Measurements from ENCODE around the gene ELAVL3. TPM values are rescaled to one million over a fixed set of nuclear protein-coding genes. Genes with fewer than 3 reads are reported as not detected.
"Not testable (repeated sequence)": the region's sequence is repeated elsewhere in the genome, so short reads cannot be mapped to it uniquely, and the experiment has no call there.

Gene ELAVL3
- polyA plus RNA-seq, 1 donor from 2014 or later = 38.7 TPM

DNA sequence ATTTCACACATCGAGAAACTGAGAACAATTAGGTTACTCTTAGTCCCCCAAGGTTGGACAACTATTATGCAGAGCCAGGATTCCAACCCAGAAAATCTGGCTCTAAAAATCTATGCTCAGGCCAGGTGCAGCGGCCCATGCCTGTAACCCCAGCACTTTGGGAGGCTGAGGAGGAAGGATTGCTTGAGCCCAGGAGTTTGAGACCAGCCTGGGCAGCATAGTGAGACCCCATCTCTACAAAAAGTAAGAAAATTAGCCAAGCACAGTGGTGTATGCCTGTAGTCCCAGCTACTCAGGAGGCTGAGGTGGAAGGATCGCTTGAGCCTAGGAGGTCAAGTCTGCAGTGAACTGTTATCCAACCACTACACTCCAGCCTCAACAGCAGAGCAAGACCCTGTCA lies 47.3 kb downstream of the ELAVL3 start:
- H4K20me1 ChIP-seq (ENCODE audit: insufficient read depth); H3K4me3 ChIP-seq (ENCODE audit: low read length); H3K27ac ChIP-seq (ENCODE audit: low read length); H3F3A ChIP-seq (ENCODE audit: insufficient read depth, low read length, poor library complexity, severe bottlenecking); H3K9me3 ChIP-seq (ENCODE audit: low read length); H3K4me2 ChIP-seq (ENCODE audit: low read length); H3K27me3 ChIP-seq (ENCODE audit: insufficient read depth, low read depth, low read length); H2AFZ ChIP-seq (ENCODE audit: low read depth, low read length); H3K9me2 ChIP-seq (ENCODE audit: insufficient read depth, low read length); H3K36me3 ChIP-seq (ENCODE audit: insufficient read depth, low read length); H3K9ac ChIP-seq (ENCODE audit: low read length): not testable (repeated sequence)
- peaks cover 15% of the 10 kb centered on the region for H3K79me2 ChIP-seq (replicated peaks; ENCODE audit: insufficient read depth, low read length)

DNA sequence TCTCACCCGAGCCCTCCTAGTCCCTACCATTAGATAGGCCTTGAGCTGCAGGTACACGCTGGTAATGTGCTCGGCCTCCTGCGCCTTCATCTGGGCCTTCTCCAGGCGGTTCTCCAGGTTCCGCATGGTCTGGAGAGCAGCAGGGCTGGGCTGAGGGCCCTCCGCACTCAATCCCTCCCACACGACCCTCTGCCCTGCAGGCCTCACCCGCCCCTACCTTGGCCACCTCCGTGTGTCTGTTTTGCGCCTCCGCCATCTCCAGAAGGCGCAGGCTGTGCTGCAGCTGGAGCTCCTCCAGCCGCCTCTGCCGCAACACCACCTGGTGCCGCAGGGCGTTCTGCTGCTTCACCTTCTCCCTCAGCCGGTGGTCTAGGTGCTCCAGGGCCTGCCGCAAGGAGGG lies 54.2 kb downstream of the ELAVL3 start:
- Histone ChIP-seq H3K9me2 (ENCODE audit: insufficient read depth, low read length) (no peaks in the 10 kb centered on the region), H3K9ac (ENCODE audit: low read length) (no peak overlapping the region), H3K36me3 (ENCODE audit: insufficient read depth, low read length) (no peaks in the 10 kb centered on the region), H2AFZ (ENCODE audit: low read depth, low read length) (no peak overlapping the region), H3K4me2 (ENCODE audit: low read length) (no peak overlapping the region), H3K27ac (ENCODE audit: low read length) (no peak overlapping the region), H3K27me3 (ENCODE audit: insufficient read depth, low read depth, low read length) (peaks cover 24% of the 10 kb centered on the region), H3F3A (ENCODE audit: insufficient read depth, low read length, poor library complexity, severe bottlenecking) (no peaks in the 10 kb centered on the region), H3K9me3 (ENCODE audit: low read length) (peaks cover 11% of the 10 kb centered on the region), H3K79me2 (replicated peaks; ENCODE audit: insufficient read depth, low read length) (no peaks in the 10 kb centered on the region), H4K20me1 (ENCODE audit: insufficient read depth) (no peaks in the 10 kb centered on the region), H3K4me3 (ENCODE audit: low read length) (no peak overlapping the region)
- TF ChIP-seq, protein P1, sequence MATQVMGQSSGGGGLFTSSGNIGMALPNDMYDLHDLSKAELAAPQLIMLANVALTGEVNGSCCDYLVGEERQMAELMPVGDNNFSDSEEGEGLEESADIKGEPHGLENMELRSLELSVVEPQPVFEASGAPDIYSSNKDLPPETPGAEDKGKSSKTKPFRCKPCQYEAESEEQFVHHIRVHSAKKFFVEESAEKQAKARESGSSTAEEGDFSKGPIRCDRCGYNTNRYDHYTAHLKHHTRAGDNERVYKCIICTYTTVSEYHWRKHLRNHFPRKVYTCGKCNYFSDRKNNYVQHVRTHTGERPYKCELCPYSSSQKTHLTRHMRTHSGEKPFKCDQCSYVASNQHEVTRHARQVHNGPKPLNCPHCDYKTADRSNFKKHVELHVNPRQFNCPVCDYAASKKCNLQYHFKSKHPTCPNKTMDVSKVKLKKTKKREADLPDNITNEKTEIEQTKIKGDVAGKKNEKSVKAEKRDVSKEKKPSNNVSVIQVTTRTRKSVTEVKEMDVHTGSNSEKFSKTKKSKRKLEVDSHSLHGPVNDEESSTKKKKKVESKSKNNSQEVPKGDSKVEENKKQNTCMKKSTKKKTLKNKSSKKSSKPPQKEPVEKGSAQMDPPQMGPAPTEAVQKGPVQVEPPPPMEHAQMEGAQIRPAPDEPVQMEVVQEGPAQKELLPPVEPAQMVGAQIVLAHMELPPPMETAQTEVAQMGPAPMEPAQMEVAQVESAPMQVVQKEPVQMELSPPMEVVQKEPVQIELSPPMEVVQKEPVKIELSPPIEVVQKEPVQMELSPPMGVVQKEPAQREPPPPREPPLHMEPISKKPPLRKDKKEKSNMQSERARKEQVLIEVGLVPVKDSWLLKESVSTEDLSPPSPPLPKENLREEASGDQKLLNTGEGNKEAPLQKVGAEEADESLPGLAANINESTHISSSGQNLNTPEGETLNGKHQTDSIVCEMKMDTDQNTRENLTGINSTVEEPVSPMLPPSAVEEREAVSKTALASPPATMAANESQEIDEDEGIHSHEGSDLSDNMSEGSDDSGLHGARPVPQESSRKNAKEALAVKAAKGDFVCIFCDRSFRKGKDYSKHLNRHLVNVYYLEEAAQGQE (IDR thresholded peaks at IDR 0.05; ENCODE audit: borderline replicate concordance) = no peak
- TF ChIP-seq, protein P2, sequence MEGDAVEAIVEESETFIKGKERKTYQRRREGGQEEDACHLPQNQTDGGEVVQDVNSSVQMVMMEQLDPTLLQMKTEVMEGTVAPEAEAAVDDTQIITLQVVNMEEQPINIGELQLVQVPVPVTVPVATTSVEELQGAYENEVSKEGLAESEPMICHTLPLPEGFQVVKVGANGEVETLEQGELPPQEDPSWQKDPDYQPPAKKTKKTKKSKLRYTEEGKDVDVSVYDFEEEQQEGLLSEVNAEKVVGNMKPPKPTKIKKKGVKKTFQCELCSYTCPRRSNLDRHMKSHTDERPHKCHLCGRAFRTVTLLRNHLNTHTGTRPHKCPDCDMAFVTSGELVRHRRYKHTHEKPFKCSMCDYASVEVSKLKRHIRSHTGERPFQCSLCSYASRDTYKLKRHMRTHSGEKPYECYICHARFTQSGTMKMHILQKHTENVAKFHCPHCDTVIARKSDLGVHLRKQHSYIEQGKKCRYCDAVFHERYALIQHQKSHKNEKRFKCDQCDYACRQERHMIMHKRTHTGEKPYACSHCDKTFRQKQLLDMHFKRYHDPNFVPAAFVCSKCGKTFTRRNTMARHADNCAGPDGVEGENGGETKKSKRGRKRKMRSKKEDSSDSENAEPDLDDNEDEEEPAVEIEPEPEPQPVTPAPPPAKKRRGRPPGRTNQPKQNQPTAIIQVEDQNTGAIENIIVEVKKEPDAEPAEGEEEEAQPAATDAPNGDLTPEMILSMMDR (IDR thresholded peaks at IDR 0.05; ENCODE audit: poor library complexity, severe bottlenecking) = no peak
- no peak for TF ChIP-seq POLR2AphosphoS5 (IDR thresholded peaks at IDR 0.05)
- TF ChIP-seq MXI1 (conservative IDR thresholded peaks at IDR 0.05; ENCODE audit: poor library complexity, severe bottlenecking) = no peak
- no peak for TF ChIP-seq EZH2 (IDR thresholded peaks at IDR 0.05; ENCODE audit: borderline replicate concordance, insufficient read depth, low read length, poor library complexity, severe bottlenecking)
- no peak for TF ChIP-seq EP300 (conservative IDR thresholded peaks at IDR 0.05; ENCODE audit: poor library complexity, severe bottlenecking)
- no peak for TF ChIP-seq RAD21 (conservative IDR thresholded peaks at IDR 0.05)

DNA sequence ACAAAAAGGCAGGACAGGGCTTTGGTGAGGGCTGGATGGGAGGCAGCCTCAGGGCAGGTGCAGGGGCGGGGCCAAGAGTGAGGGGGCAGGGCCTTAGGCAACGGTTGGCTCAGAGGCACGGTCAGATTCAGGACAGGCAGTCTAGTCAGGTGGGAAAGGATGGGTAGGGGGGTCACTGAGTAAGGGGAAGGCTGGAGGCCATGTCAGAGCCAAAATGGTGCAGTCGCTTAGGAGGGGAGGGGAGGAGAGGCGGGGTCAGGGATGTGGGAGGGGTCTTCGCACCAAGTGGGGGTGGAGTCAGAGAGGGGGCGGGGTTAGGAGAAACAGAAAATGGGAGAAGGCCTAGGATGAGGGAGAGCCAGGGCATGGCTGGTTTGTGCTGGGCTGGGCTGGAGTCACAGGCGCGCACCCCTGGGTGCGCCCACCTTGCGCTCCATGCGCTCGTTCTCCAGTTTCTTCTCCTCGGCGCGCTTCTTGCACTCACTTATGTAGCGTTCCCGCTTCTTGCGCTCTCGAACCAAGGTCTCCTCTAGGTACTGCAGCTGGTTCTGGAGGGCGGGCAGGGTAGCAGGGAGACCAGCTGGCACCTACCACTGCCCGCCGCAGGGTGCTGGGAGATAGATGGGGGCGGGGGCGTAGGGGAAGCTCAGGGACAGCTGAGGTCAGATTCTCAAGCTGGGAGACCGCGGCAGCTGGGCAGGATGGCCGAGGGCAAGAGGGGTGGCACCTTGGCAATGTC lies 55.0 kb downstream of the ELAVL3 start:
- no peaks in the 10 kb centered on the region for H3K9me2 ChIP-seq (ENCODE audit: insufficient read depth, low read length)
- H3K9ac ChIP-seq (ENCODE audit: low read length) = no peak overlapping the region
- no peaks in the 10 kb centered on the region for H3F3A ChIP-seq (ENCODE audit: insufficient read depth, low read length, poor library complexity, severe bottlenecking)
- peaks cover 11% of the 10 kb centered on the region for H3K9me3 ChIP-seq (ENCODE audit: low read length)
- H2AFZ ChIP-seq (ENCODE audit: low read depth, low read length) = no peak overlapping the region
- no peak overlapping the region for H3K27ac ChIP-seq (ENCODE audit: low read length)
- H3K79me2 ChIP-seq (replicated peaks; ENCODE audit: insufficient read depth, low read length) = no peaks in the 10 kb centered on the region
- H4K20me1 ChIP-seq (ENCODE audit: insufficient read depth) = no peaks in the 10 kb centered on the region
- TF ChIP-seq POLR2AphosphoS5 (IDR thresholded peaks at IDR 0.05) (no peak), EZH2 (IDR thresholded peaks at IDR 0.05; ENCODE audit: borderline replicate concordance, insufficient read depth, low read length, poor library complexity, severe bottlenecking) (no peak), SMC3 (conservative IDR thresholded peaks at IDR 0.05; ENCODE audit: poor library complexity) (no peak)
- no peaks in the 10 kb centered on the region for H3K36me3 ChIP-seq (ENCODE audit: insufficient read depth, low read length)
- H3K4me3 ChIP-seq (ENCODE audit: low read length) = no peak overlapping the region
- H3K4me2 ChIP-seq (ENCODE audit: low read length) = no peak overlapping the region
- H3K27me3 ChIP-seq (ENCODE audit: insufficient read depth, low read depth, low read length) = peaks cover 31% of the 10 kb centered on the region
